Calu3 (cell line): ENCODE data around the gene FAS. TPM values are rescaled to one million over a fixed set of nuclear protein-coding genes. Genes with fewer than 3 reads are reported as not detected.

Experiments
- BruUV-seq: library from RNA; stranded (reverse); fragments of 400-500 nt; replicated peaks from 2 replicates; lab custom pipeline; 2021; lab: Mats Ljungman, UMichigan
- CTCF ChIA-PET: fragments of 300-600 bp; sonication (Branson Sonifier 250); formaldehyde crosslinking; loops from one replicate; lab custom pipeline; 2022; ENCODE audit warnings: antibody characterized with exemption; lab: Charles Lee
- DNase-seq: peaks from one replicate; pipeline ENCODE4 v3.0.0; 2022
- H3K27ac Mint-ChIP-seq: one replicate; pipeline ENCODE4 v1.8.0; 2022; ENCODE audit warnings: mixed read lengths; ENCODE audit not compliant: unreplicated experiment
- H3K27me3 Mint-ChIP-seq: one replicate; pipeline ENCODE4 v1.8.0; 2022; ENCODE audit warnings: mixed read lengths; ENCODE audit not compliant: unreplicated experiment
- H3K36me3 Mint-ChIP-seq: one replicate; pipeline ENCODE4 v1.8.0; 2022; ENCODE audit warnings: mild to moderate bottlenecking, moderate library complexity, mixed read lengths; ENCODE audit not compliant: insufficient read depth, unreplicated experiment
- H3K4me1 Mint-ChIP-seq: one replicate; pipeline ENCODE4 v1.8.0; 2022; ENCODE audit warnings: mild to moderate bottlenecking, low read depth, mixed read lengths; ENCODE audit not compliant: unreplicated experiment
- H3K4me3 Mint-ChIP-seq: one replicate; pipeline ENCODE4 v1.8.0; 2022; ENCODE audit warnings: mild to moderate bottlenecking, low read depth, moderate library complexity, mixed read lengths; ENCODE audit not compliant: unreplicated experiment
- H3K9me3 Mint-ChIP-seq: one replicate; pipeline ENCODE4 v1.8.0; 2022; ENCODE audit warnings: low read depth, mixed read lengths; ENCODE audit not compliant: unreplicated experiment
- CTCF ChIP-seq: fragments of 200-600 bp; IDR thresholded peaks from one replicate; pipeline ENCODE4 v1.8.0; 2022; ENCODE audit warnings: antibody characterized with exemption; ENCODE audit not compliant: unreplicated experiment
- intact Hi-C: fragments of 100-400 bp; cut with micrococcal nuclease; formaldehyde crosslinking; loops from one replicate; pipeline ENCODE4 v1.10.0; 2022; ENCODE audit not compliant: unreplicated experiment
- microRNA-seq: library from miRNA; unstranded; fragments of <30 nt; microRNA quantifications from one replicate; pipeline ENCODE4 v1.2.0, GENCODE V29; 2022
- total RNA-seq: library from RNA; stranded (reverse); gene quantifications from 2 replicates; pipeline ENCODE4 v1.2.3, GENCODE V29; 2022

Gene FAS
- total RNA-seq, 1 experiment from 2014 or later: 3.1 TPM

GRCh38 chr10:89063465-89063864 is 72.9 kb downstream of the FAS start:
- DNase-seq: no peak
- Mint-ChIP-seq H3K27me3 (no peaks in the 10 kb centered on the region), H3K27ac (no peak overlapping the region), H3K4me1 (no peaks in the 10 kb centered on the region), H3K4me3 (no peak overlapping the region), H3K9me3 (no peaks in the 10 kb centered on the region), H3K36me3 (no peaks in the 10 kb centered on the region)
- BruUV-seq: no TSS peak
- CTCF ChIA-PET: no interaction called here
- intact Hi-C loops: no loop called here
- no peak for TF ChIP-seq CTCF

DNA sequence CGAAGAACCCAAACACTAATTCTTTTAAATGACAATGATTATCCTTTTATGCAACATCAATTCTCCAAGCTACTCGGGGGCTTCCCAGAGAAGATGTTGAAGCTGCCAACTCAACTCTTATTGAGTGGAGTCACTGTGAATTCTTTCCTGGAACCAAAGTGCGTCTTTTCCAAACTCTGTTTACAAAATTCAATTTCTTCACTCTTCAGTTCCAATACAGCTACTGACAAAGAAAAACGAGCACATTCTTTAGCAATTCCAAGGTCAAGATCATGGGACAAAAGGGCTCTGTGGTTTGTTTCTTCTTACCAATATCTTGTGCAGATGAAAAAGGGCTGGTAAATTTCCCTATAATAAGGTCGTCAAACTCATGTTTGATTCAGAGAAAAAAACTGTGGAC is 74.2 kb downstream of the FAS start:
- intact Hi-C loops: no loop called here
- no peak overlapping the region for H3K27ac Mint-ChIP-seq
- H3K9me3 Mint-ChIP-seq: no peaks in the 10 kb centered on the region
- no peak for DNase-seq
- no TSS peak for BruUV-seq
- no peaks in the 10 kb centered on the region for H3K4me1 Mint-ChIP-seq
- H3K36me3 Mint-ChIP-seq: no peaks in the 10 kb centered on the region
- H3K27me3 Mint-ChIP-seq: no peaks in the 10 kb centered on the region
- no peak for TF ChIP-seq CTCF
- no peak overlapping the region for H3K4me3 Mint-ChIP-seq
- CTCF ChIA-PET: no interaction called here

Small RNA genes within 50 kb of the gene (microRNA-seq; reads per million reads assigned to microRNA genes)
- not detected for gene MIR4679-1
- not detected for gene MIR4679-2

Other genes with a start within 250 kb of the FAS start
- not detected in 2 replicates for gene LIPN, start 230.8 kb upstream of the FAS start, total RNA-seq
- gene LIPM, start 188.1 kb upstream of the FAS start, total RNA-seq: not detected in 2 replicates
- gene ANKRD22, start 139.0 kb upstream of the FAS start, total RNA-seq: 20.6 and 33.7 TPM in 2 replicates
- 9.4 and 9.5 TPM in 2 replicates for gene STAMBPL1, start 110.6 kb upstream of the FAS start, total RNA-seq
- gene ACTA2, start 38.0 kb upstream of the FAS start, total RNA-seq: 1.0 and 1.1 TPM in 2 replicates
- gene CH25H, start 216.5 kb downstream of the FAS start, total RNA-seq: 0.73 TPM in 1 of 2 replicates, not detected in the other